ENCODE data around the gene AFF2. TPM values are rescaled to one million over a fixed set of nuclear protein-coding genes. Genes with fewer than 3 reads are reported as not detected.

Gene AFF2
- total and polyA plus RNA-seq, 8 donors, result 0.10 to 84.0 (median 0.72) TPM; not detected in 3

GRCh38 chrX:148470324-148470723, 30.1 kb upstream of the AFF2 start:
- H3K27ac ChIP-seq, result no peak overlapping the region
- WGBS, 5 donors, result 62 to 87% (median 73%) methylated on average over 2 of the region's 2 CpGs
- intact Hi-C loops (cut with DNase I; ENCODE audit: low total_unique reads), result no loop called here

GRCh38 chrX:148474030-148474429, 26.4 kb upstream of the AFF2 start:
- Histone ChIP-seq H3K4me1 (no peaks in the 10 kb centered on the region), H3K9me3 (no peaks in the 10 kb centered on the region), H3K36me3 (no peaks in the 10 kb centered on the region), H3K27me3 (no peaks in the 10 kb centered on the region), H3K27ac (no peak overlapping the region), H3K4me3 (no peak overlapping the region)
- no peak for DNase-seq
- 63 to 71% (median 67%) methylated on average over 4 of the region's 4 CpGs for WGBS, 5 donors
- TF ChIP-seq CTCF (IDR thresholded peaks at IDR 0.05), result no peak
- TF ChIP-seq POLR2A (IDR thresholded peaks at IDR 0.05), result no peak
- no peak for TF ChIP-seq POLR2AphosphoS5 (IDR thresholded peaks at IDR 0.05)
- TF ChIP-seq EP300 (IDR thresholded peaks at IDR 0.05), result no peak
- intact Hi-C loops (cut with DNase I; ENCODE audit: low total_unique reads), result no loop called here

More at GRCh38 chrX:148470324-148470723, 30.1 kb upstream of the AFF2 start:
- Histone ChIP-seq H3K4me3 (no peak overlapping the region), H3K36me3 (no peaks in the 10 kb centered on the region), H3K4me1 (no peaks in the 10 kb centered on the region), H3K9me3 (no peaks in the 10 kb centered on the region), H3K27me3 (no peaks in the 10 kb centered on the region)
- no peak for TF ChIP-seq POLR2AphosphoS5 (IDR thresholded peaks at IDR 0.05)
- no peak for TF ChIP-seq EP300 (IDR thresholded peaks at IDR 0.05)
- TF ChIP-seq CTCF (IDR thresholded peaks at IDR 0.05), result no peak
- TF ChIP-seq POLR2A (IDR thresholded peaks at IDR 0.05), result no peak
- DNase-seq, result no peak

- Histone ChIP-seq H3K9me3 (no peaks in the 10 kb centered on the region), H3K4me1 (no peaks in the 10 kb centered on the region), H3K4me3 (no peak overlapping the region), H3K27me3 (no peaks in the 10 kb centered on the region), H3K27ac (no peak overlapping the region), H3K36me3 (no peaks in the 10 kb centered on the region)
- DNase-seq, result no peak
- no peak for TF ChIP-seq POLR2A (IDR thresholded peaks at IDR 0.05)
- no peak for TF ChIP-seq EP300 (IDR thresholded peaks at IDR 0.05)
- TF ChIP-seq CTCF (IDR thresholded peaks at IDR 0.05), result no peak
- TF ChIP-seq POLR2AphosphoS5 (IDR thresholded peaks at IDR 0.05), result no peak
- WGBS, 5 donors, result 68 to 98% (median 88%) methylated on average over 2 of the region's 2 CpGs
- intact Hi-C loops (cut with DNase I; ENCODE audit: low total_unique reads), result no loop called here
Measured at GRCh38 chrX:148492057-148492456, 8.4 kb upstream of the AFF2 start.

GRCh38 chrX:148495176-148495575, 5.2 kb upstream of the AFF2 start:
- Histone ChIP-seq H3K9me3 (no peaks in the 10 kb centered on the region), H3K4me1 (peaks cover 0 to 4% (median 0%) of the 10 kb centered on the region in 4 donors), H3K36me3 (no peaks in the 10 kb centered on the region), H3K27ac (no peak overlapping the region), H3K27me3 (peaks cover 0 to 7% (median 7%) of the 10 kb centered on the region in 3 donors), H3K4me3 (no peak overlapping the region)
- 63 to 91% (median 71%) methylated on average over 3 of the region's 3 CpGs for WGBS, 5 donors
- DNase-seq, result no peak
- intact Hi-C loops (cut with DNase I; ENCODE audit: low total_unique reads), result no loop called here
- no peak for TF ChIP-seq POLR2A (IDR thresholded peaks at IDR 0.05)
- TF ChIP-seq CTCF (IDR thresholded peaks at IDR 0.05), result no peak
- TF ChIP-seq EP300 (IDR thresholded peaks at IDR 0.05), result no peak
- no peak for TF ChIP-seq POLR2AphosphoS5 (IDR thresholded peaks at IDR 0.05)
